ENCODE data around the gene TGM4.

Gene TGM4

GRCh38 chr3:44867421-44868111 lies 6.8 kb upstream of the TGM4 start (continued):
- TF ChIP-seq MYNN (tag by site-specific recombination; IDR thresholded peaks at IDR 0.05; ENCODE audit: borderline replicate concordance) (no peak), PRDM6 (tag by site-specific recombination; IDR thresholded peaks at IDR 0.05) (no peak)

GRCh38 chr3:44870375-44871061 lies 3.9 kb upstream of the TGM4 start:
- CTCF ChIA-PET = no interaction called here
- no peak overlapping the region for H3K27ac ChIP-seq (ENCODE audit: extremely low read depth, low read depth, low read length)
- TF ChIP-seq ZNF654 (tag by site-specific recombination; IDR thresholded peaks at IDR 0.05; ENCODE audit: low read depth) (no peak), ZNF140 (tag by site-specific recombination; IDR thresholded peaks at IDR 0.05) (no peak), ZNF274 (IDR thresholded peaks at IDR 0.05; ENCODE audit: low read length) (no peak), ZNF274 (tag by site-specific recombination; IDR thresholded peaks at IDR 0.05; ENCODE audit: borderline replicate concordance) (no peak), ZIC2 (tag by site-specific recombination; IDR thresholded peaks at IDR 0.05) (no peak), ELK4 (IDR thresholded peaks at IDR 0.05; ENCODE audit: borderline replicate concordance, low read depth, low read length) (no peak), PRDM1 (tag by site-specific recombination; IDR thresholded peaks at IDR 0.05) (no peak), ZNF404 (tag by site-specific recombination; IDR thresholded peaks at IDR 0.05) (no peak), ZNF510 (tag by site-specific recombination; IDR thresholded peaks at IDR 0.05; ENCODE audit: insufficient replicate concordance) (no peak), ZNF354C (tag by site-specific recombination; IDR thresholded peaks at IDR 0.05; ENCODE audit: borderline replicate concordance, low read depth) (no peak), TRIM28 (IDR thresholded peaks at IDR 0.05; ENCODE audit: borderline replicate concordance, low read length) (no peak)
- no peaks in the 10 kb centered on the region for H3K4me1 ChIP-seq (ENCODE audit: control insufficient read depth, insufficient read depth, low read length)
- H3K4me3 ChIP-seq (ENCODE audit: low read depth, low read length) = no peak overlapping the region
- POLR2A ChIA-PET = no interaction called here
- H3K36me3 ChIP-seq (ENCODE audit: control insufficient read depth in 2 of 2, insufficient read depth in 1 of 2, low read length in 2 of 2) = peaks cover 0 to 10% of the 10 kb centered on the region in 2 experiments; a peak in 1 of 3 replicates
- H3K9me3 ChIP-seq (ENCODE audit: control insufficient read depth, insufficient read depth, low read depth, low read length) = no peaks in the 10 kb centered on the region

- CTCF ChIA-PET = no interaction called here
- no peaks in the 10 kb centered on the region for H3K9me3 ChIP-seq (ENCODE audit: control insufficient read depth, insufficient read depth, low read depth, low read length)
- POLR2A ChIA-PET = no interaction called here
- H3K27ac ChIP-seq (ENCODE audit: extremely low read depth, low read depth, low read length) = no peak overlapping the region
- no peaks in the 10 kb centered on the region for H3K36me3 ChIP-seq (ENCODE audit: control insufficient read depth in 2 of 2, insufficient read depth in 1 of 2, low read length in 2 of 2)
- TF ChIP-seq ZNF610 (tag by site-specific recombination; IDR thresholded peaks at IDR 0.05; ENCODE audit: borderline replicate concordance) = no peak
- no peak for TF ChIP-seq RBAK (tag by site-specific recombination; IDR thresholded peaks at IDR 0.05)
- no peak overlapping the region for H3K4me3 ChIP-seq (ENCODE audit: low read depth, low read length)
- H3K4me1 ChIP-seq (ENCODE audit: control insufficient read depth, insufficient read depth, low read length) = no peaks in the 10 kb centered on the region
Measured at GRCh38 chr3:44875596-44875995, 1.2 kb downstream of the TGM4 start.

GRCh38 chr3:44877333-44877732 lies 2.9 kb downstream of the TGM4 start:
- CTCF ChIA-PET = no interaction called here
- no peak overlapping the region for H3K4me3 ChIP-seq (ENCODE audit: low read depth, low read length)
- H3K27ac ChIP-seq (ENCODE audit: extremely low read depth, low read depth, low read length) = no peak overlapping the region
- no peak for TF ChIP-seq SCRT1 (tag by site-specific recombination; IDR thresholded peaks at IDR 0.05; ENCODE audit: borderline replicate concordance)
- no peaks in the 10 kb centered on the region for H3K36me3 ChIP-seq (ENCODE audit: control insufficient read depth in 2 of 2, insufficient read depth in 1 of 2, low read length in 2 of 2)
- no peaks in the 10 kb centered on the region for H3K9me3 ChIP-seq (ENCODE audit: control insufficient read depth, insufficient read depth, low read depth, low read length)
- H3K4me1 ChIP-seq (ENCODE audit: control insufficient read depth, insufficient read depth, low read length) = no peaks in the 10 kb centered on the region
- POLR2A ChIA-PET = no interaction called here

Measured in HEK293 (cell line).